Measurements from ENCODE around the gene TSC22D4.
"Not testable (repeated sequence)": the region's sequence is repeated elsewhere in the genome, so short reads cannot be mapped to it uniquely, and the experiment has no call there.

GRCh38 chr7:100504031-100504430, 25.0 kb upstream of the TSC22D4 start:
- not testable (repeated sequence) for TF ChIP-seq POLR2AphosphoS5 (IDR thresholded peaks at IDR 0.05; ENCODE audit: low read depth, low read length); CTCF (IDR thresholded peaks at IDR 0.05); SMC3 (IDR thresholded peaks at IDR 0.05; ENCODE audit: low read depth, low read length); RAD21 (IDR thresholded peaks at IDR 0.05; ENCODE audit: low read length)
